Hepatocyte (in vitro differentiated cells): ENCODE measurements around the gene PRKCA. TPM values are rescaled to one million over a fixed set of nuclear protein-coding genes. Genes with fewer than 3 reads are reported as not detected.
"Not testable (repeated sequence)": the region's sequence is repeated elsewhere in the genome, so short reads cannot be mapped to it uniquely, and the experiment has no call there.

ENCODE experiments used
- DNase-seq: peaks from one replicate; pipeline ENCODE4 v3.0.0-alpha.2; 2016; ENCODE audit warnings: low spot score
- H2AFZ ChIP-seq: fragments of 200-600 bp; sonication (generic); 2 replicates; pipeline ENCODE4 v1.6.0; 2016; ENCODE audit warnings: antibody characterized with exemption, mild to moderate bottlenecking
- H3K27ac ChIP-seq: fragments of 200-600 bp; sonication (generic); 2 replicates; pipeline ENCODE4 v1.5.1; 2016; ENCODE audit warnings: mild to moderate bottlenecking
- H3K27me3 ChIP-seq: fragments of 200-600 bp; sonication (generic); 2 replicates; pipeline ENCODE4 v1.6.1; 2016
- H3K36me3 ChIP-seq: fragments of 200-600 bp; sonication (generic); replicated peaks from 2 replicates; pipeline ENCODE4 v1.5.1; 2016; ENCODE audit warnings: low read depth; ENCODE audit not compliant: insufficient read depth
- H3K4me1 ChIP-seq: fragments of 200-600 bp; sonication (generic); 2 replicates; pipeline ENCODE4 v1.5.1; 2016; ENCODE audit warnings: mild to moderate bottlenecking, moderate library complexity; ENCODE audit not compliant: insufficient read depth
- H3K4me2 ChIP-seq: fragments of 200-600 bp; sonication (generic); 2 replicates; pipeline ENCODE4 v1.6.0; 2016
- H3K4me3 ChIP-seq: fragments of 200-600 bp; sonication (generic); 2 replicates; pipeline ENCODE4 v1.5.1; 2016; ENCODE audit warnings: mild to moderate bottlenecking
- H3K79me2 ChIP-seq: fragments of 200-600 bp; sonication (generic); 2 replicates; pipeline ENCODE4 v1.6.0; 2017; ENCODE audit warnings: mild to moderate bottlenecking
- H3K9me2 ChIP-seq: fragments of 200-600 bp; sonication (generic); replicated peaks from 2 replicates; pipeline ENCODE4 v1.6.0; 2017; ENCODE audit warnings: mild to moderate bottlenecking; ENCODE audit not compliant: insufficient read depth
- H3K9me3 ChIP-seq: fragments of 200-600 bp; sonication (generic); 2 replicates; pipeline ENCODE4 v1.5.1; 2016; ENCODE audit warnings: low read depth, mild to moderate bottlenecking
- H4K20me1 ChIP-seq: fragments of 200-600 bp; sonication (generic); 2 replicates; pipeline ENCODE4 v1.6.0; 2016; ENCODE audit warnings: mild to moderate bottlenecking; ENCODE audit not compliant: insufficient read depth, poor library complexity, severe bottlenecking
- CTCF ChIP-seq: fragments of 200-600 bp; sonication (generic); IDR thresholded peaks from 2 replicates; pipeline ENCODE4 v1.5.1; 2016; ENCODE audit warnings: antibody characterized with exemption, mild to moderate bottlenecking; ENCODE audit not compliant: poor library complexity
- EZH2 ChIP-seq: fragments of 200-600 bp; sonication (generic); IDR thresholded peaks from 2 replicates; pipeline ENCODE4 v1.6.1; 2016; ENCODE audit warnings: antibody characterized with exemption, mild to moderate bottlenecking, borderline replicate concordance
- EZH2phosphoT487 ChIP-seq: fragments of 200-600 bp; sonication (generic); IDR thresholded peaks from one replicate; pipeline ENCODE4 v1.6.1; 2018; ENCODE audit warnings: antibody characterized with exemption, mild to moderate bottlenecking, low read depth, moderate library complexity; ENCODE audit not compliant: unreplicated experiment, severe bottlenecking
- WGBS: methylation state at CpG from one replicate; pipeline ENCODE4 v1.1.6; 2016; ENCODE audit warnings: low lambda C conversion rate; ENCODE audit errors: missing lambda C conversion rate; 5-methylcytosine and 5-hydroxymethylcytosine counted together
- polyA plus RNA-seq: library from polyadenylated mRNA; unstranded; fragments of >200 nt; fragmentation: Nextera tagmentation; extraction: Ambion mirVana; gene quantifications from 2 replicates; pipeline ENCODE4 v1.2.1, GENCODE V29; 2016
- total RNA-seq: library from RNA; depleted of rRNA; stranded (reverse); fragments of >200 nt; gene quantifications from 2 replicates; pipeline ENCODE4 v1.2.3, GENCODE V29; 2014

PRKCA gene
- total and polyA plus RNA-seq, 2 experiments from 2014 or later = 5.9 to 18.5 TPM

DNA sequence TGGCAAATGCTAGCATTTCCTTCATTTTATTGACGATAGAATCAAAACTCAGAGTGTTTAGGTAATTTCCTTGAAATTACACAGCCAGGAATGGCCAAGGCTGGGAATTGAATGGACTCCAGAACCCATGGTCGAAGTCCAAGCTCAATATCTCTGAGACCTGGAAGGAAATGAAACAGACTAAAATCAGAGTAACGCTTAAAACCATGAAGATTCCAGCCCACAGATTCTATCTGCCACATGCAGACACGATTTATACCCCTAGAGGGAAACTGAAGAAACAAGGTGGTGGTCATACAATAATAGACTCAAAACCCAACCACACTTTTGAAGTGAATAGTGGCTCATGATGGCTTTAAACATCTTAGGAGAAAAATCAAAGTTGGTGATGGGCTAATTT is 95.6 kb downstream of the PRKCA start:
- Histone ChIP-seq H2AFZ (no peak overlapping the region), H3K27me3 (no peaks in the 10 kb centered on the region), H3K27ac (no peak overlapping the region), H3K9me2 (no peaks in the 10 kb centered on the region), H3K36me3 (no peaks in the 10 kb centered on the region), H3K4me3 (no peak overlapping the region), H3K4me1 (no peaks in the 10 kb centered on the region), H3K79me2 (peaks cover 35% of the 10 kb centered on the region), H4K20me1 (no peaks in the 10 kb centered on the region), H3K4me2 (no peak overlapping the region), H3K9me3 (no peaks in the 10 kb centered on the region)
- no peak for DNase-seq
- 68% methylated on average over 4 of the region's 4 CpGs for WGBS
- TF ChIP-seq CTCF = no peak
- TF ChIP-seq EZH2phosphoT487 = no peak
- TF ChIP-seq EZH2 = no peak

GRCh38 chr17:66398617-66399016 is 96.2 kb downstream of the PRKCA start:
- no peaks in the 10 kb centered on the region for H3K36me3 ChIP-seq
- 97% methylated on average over 8 of the region's 8 CpGs for WGBS
- no peak overlapping the region for H2AFZ ChIP-seq
- DNase-seq = no peak
- peaks cover 39% of the 10 kb centered on the region for H3K79me2 ChIP-seq
- H3K9me2 ChIP-seq = no peaks in the 10 kb centered on the region
- no peak overlapping the region for H3K4me2 ChIP-seq
- TF ChIP-seq EZH2phosphoT487 = no peak
- no peaks in the 10 kb centered on the region for H3K27me3 ChIP-seq
- H3K4me1 ChIP-seq = peaks cover 3% of the 10 kb centered on the region
- no peak overlapping the region for H3K27ac ChIP-seq
- no peak overlapping the region for H3K4me3 ChIP-seq
- no peaks in the 10 kb centered on the region for H4K20me1 ChIP-seq
- H3K9me3 ChIP-seq = no peaks in the 10 kb centered on the region

GRCh38 chr17:66399441-66399840 is 97.0 kb downstream of the PRKCA start:
- H3K27ac ChIP-seq = no peak overlapping the region
- DNase-seq = no peak
- no peak overlapping the region for H2AFZ ChIP-seq
- no peaks in the 10 kb centered on the region for H3K27me3 ChIP-seq
- H3K9me2 ChIP-seq = no peaks in the 10 kb centered on the region
- no peaks in the 10 kb centered on the region for H3K36me3 ChIP-seq
- peaks cover 44% of the 10 kb centered on the region for H3K79me2 ChIP-seq
- no peaks in the 10 kb centered on the region for H3K9me3 ChIP-seq
- no peak overlapping the region for H3K4me3 ChIP-seq
- H4K20me1 ChIP-seq = no peaks in the 10 kb centered on the region
- no peak for TF ChIP-seq CTCF
- 97% methylated on average over 3 of the region's 3 CpGs for WGBS
- peaks cover 7% of the 10 kb centered on the region for H3K4me1 ChIP-seq
- H3K4me2 ChIP-seq = no peak overlapping the region

DNA sequence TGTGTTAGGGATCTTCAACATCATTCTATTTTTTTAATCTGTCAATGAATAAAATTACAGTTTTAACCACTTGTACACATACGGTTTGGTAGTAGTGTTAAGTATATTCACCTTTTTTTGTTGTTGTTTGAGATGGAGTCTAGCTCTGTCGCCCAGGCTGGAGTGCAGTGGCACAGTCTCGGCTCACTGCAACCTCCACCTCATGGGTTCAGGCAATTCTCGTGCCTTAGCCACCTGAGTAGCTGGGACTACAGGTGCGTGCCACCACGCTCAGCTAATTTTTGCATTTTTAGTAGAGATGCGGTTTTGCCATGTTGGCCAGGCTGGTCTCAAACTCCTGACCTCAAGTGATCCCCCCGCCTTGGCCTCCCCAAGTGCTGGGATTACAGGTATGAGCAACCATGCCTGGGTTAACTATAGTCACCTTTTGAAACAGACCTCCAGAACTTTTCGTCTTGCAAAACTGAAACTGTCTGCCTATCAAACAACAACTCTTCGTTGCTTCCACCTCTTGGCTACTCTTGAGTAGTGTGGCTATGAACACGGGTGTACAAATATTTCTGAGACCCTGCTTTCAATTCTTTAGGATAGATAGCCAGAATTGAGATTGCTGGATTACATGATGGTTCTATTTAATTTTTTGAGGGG is 97.8 kb downstream of the PRKCA start:
- WGBS = 97% methylated on average over 11 of the region's 11 CpGs
- not testable (repeated sequence) for H3K4me1 ChIP-seq, H3K36me3 ChIP-seq, H2AFZ ChIP-seq, H3K4me2 ChIP-seq, H3K27ac ChIP-seq, H3K9me3 ChIP-seq, H3K4me3 ChIP-seq, DNase-seq, H3K27me3 ChIP-seq, H4K20me1 ChIP-seq, H3K9me2 ChIP-seq
- H3K79me2 ChIP-seq = peaks cover 46% of the 10 kb centered on the region
